ENCODE results near the gene FOSL1.

FOSL1 gene

GRCh38 chr11:65900125-65900898 lies at the start of gene FOSL1:
TSS of gene FOSL1 (minus strand) at chr11:65900388. CDS start at chr11:65900339, 49 bp downstream.
- DNase-seq, result no peak

DNA sequence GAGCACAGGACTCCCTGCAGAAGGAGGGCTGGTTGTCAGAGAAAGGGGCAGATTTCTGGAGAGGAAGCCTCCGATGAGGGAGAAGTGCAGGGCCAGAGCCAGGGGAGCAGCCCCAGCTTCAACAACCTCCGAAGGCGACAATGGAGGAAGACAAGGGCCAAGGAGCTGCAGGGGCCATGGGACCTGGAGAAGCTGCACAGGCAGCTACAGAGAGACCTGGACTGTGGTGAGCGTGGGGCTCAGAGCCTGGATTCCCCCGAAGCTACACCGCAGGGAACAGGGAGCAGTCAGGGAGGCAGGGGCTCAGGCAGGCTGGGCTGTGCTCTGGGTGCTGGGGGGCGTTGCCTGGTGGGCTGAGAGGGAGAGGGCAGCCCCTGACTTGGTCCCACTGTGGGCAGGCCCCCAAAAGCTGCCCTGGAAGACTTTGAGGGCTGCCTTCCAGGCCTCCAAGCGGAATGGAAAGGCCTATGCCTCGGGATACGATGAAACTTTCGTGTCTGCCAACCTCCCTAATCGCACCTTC lies 47.5 kb upstream of the FOSL1 start:
- no peak for DNase-seq

- DNase-seq, result no peak
Measured at GRCh38 chr11:65947133-65947532, 46.9 kb upstream of the FOSL1 start.

DNA sequence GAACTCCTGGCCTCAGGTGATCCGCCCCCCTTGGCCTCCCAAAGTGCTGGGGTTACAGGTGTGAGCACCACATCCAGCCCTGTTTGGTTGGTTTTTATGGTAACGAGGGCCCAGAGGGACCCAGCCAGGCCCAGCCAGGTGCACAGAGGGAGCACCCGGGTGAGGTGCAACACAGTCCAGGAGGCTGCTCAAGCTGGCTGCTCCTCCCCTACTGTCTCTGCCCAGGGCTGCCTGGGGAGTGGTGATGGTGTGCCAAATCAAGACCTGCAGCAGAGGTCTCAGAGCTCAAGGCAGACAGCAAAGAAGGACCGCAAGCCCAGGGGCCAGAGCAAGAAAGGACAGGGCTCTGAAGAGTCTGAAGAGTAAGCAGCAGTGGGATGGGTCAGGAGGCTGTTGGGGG lies 46.5 kb upstream of the FOSL1 start:
- no peak for DNase-seq

DNA sequence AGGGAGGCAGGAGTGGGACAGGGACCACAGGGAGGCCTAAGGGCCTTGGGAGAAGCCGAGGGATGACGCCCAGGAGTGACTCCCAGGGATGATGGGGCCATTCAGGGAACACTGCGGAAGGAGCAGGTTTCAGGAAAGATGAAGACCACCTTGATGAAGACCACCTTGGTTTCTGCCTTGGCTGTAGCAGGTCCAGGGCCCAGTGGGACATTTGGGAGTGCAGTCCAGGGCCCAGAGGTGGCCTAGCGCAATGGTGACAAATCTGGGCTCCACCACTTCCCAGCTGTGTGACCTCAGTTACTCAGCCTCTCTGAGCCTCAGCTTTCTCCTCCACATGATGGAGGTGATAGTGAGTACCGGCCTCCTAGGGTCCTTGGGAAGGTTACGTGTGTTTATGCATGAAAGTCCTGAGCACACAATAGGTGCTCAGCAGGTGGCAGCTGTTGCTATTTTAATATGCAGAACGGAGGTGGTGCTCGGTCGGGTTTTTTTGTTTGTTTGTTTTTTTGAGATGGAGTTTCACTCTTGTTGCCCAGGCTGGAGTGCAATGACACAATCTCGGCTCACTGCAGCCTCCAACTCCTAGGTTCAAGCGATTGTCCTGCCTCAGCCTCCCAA lies 45.9 kb upstream of the FOSL1 start:
- no peak for DNase-seq

- DNase-seq, result no peak
Measured at GRCh38 chr11:65945430-65945911, 45.3 kb upstream of the FOSL1 start, which contains the start of gene TSGA10IP. TSS of gene TSGA10IP (plus strand) at chr11:65945480. CDS start at chr11:65945676, 196 bp downstream.

DNA sequence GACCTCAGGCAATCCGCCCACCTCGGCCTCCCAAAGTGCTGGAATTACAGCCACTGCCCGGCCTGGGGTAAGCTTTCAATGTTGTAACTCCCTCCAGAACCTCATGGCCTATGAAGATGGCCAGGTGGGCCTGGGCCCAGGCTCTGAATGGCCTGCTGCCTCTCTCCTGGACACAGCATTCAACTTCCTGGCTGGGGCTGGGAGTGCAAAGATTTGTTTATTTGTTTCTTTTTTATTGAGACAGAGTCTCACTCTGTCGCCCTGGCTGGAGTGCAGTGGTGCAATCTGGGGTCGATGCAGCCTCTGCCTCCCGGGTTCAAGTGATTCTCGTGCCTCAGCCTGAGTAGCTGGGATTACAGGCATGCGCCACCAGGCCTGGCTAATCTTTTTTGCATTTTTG lies 44.6 kb upstream of the FOSL1 start:
- no peak for DNase-seq

DNA sequence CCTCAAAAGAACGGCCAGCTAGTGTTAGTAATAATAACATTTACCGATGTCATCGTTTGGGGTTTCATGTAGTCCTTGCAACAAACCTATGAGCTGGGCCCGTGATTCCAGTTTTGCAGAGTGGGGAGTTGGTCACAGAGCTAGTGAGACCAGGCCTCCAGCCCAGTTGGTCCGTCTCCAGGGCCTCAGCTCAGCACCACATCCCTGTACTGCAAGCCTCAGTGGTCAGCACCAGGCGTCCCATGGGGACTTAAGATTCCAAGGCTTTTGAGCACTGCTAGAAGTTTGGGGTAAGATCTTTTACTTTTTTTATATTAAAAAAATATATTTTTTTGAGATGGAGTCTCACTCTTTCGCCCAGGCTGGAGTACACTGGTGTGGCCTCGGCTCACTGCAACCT lies 44.0 kb upstream of the FOSL1 start:
- DNase-seq, result no peak

DNA sequence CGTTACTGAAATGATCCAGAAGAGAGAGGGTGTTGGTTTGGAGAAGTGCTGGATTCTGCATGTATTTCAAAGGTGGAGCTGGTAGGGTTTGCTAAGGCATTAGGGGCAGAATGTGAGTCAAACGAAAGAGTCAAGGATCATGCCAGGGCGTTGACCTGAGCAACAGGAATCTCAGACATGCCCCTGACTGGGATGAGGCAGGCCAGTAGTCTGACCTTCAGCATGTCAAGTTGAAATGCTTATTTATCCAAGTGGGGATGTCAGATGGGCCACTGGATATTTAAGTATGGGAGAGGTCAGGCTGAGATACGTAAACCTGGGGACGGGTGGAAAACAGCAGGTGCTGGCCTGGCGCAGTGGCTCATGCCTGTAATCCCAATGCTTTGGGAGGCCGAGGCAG lies 42.3 kb upstream of the FOSL1 start:
- DNase-seq, result no peak

DNA sequence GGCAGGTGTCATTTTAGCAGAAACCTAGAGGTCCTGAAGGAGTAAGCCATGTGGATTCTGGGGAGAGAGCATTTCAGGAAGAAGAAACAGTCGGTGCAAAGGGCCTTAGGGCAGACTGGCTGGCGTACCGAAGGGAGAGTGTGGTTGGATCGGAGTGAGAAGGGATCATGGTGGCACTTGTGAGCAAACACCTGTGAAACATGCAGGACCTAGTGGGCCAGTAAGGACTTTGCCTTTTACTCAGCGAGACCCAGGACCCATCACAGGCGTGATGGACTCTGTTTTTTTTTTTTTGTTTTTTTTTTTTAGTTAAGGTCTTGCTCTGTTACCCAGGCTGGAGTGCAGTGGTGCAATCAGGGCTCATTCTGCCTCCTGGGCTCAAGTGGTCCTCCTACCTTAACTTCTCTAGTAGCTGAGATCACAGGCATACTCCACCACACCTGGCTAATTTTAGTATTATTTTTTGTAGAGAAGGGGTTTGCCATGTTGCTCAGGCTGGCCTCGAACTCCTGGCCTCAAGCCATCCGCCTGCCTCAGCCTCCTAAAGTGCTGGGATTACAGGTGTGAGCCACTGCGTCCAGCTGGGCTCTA lies 41.6 kb upstream of the FOSL1 start:
- no peak for DNase-seq

DNA sequence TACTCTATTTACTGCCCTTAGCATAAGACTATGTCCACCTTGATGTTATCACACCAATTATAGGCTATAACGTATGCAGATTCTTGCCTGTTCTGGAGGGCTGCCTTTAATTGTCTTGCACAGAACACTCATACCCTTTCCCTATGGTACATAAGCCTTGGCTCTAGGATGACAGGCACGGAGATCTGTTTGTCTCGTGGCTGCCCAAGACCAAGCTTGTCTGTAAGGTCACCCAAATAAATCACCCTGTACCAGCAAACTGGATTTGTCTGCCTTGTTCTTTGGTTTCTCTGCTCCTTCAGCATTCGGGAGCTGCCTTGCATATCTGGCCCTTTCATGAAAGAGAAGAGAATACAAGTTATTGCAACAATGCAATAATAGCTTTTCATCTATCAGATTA lies 37.6 kb upstream of the FOSL1 start:
- no peak for DNase-seq

- no peak for DNase-seq
Measured at GRCh38 chr11:65934014-65934413, 33.8 kb upstream of the FOSL1 start.

DNA sequence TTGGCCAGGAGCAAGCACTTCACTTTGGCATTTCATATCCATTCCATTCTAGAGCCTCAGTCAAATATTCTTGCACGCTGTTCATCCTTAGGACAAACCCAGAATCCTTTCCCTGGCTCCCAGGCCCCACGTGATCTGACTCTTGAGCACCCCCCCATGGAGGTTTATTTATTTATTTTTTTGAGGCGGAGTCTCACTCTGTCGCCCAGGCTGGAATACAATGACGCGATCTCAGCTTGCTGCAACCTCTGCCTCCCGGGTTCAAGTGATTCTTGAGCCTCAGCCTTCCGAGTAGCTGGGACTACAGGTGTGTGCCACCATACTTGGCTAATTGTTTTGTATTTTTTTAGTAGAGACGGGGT lies 32.4 kb upstream of the FOSL1 start:
- DNase-seq, result no peak

DNA sequence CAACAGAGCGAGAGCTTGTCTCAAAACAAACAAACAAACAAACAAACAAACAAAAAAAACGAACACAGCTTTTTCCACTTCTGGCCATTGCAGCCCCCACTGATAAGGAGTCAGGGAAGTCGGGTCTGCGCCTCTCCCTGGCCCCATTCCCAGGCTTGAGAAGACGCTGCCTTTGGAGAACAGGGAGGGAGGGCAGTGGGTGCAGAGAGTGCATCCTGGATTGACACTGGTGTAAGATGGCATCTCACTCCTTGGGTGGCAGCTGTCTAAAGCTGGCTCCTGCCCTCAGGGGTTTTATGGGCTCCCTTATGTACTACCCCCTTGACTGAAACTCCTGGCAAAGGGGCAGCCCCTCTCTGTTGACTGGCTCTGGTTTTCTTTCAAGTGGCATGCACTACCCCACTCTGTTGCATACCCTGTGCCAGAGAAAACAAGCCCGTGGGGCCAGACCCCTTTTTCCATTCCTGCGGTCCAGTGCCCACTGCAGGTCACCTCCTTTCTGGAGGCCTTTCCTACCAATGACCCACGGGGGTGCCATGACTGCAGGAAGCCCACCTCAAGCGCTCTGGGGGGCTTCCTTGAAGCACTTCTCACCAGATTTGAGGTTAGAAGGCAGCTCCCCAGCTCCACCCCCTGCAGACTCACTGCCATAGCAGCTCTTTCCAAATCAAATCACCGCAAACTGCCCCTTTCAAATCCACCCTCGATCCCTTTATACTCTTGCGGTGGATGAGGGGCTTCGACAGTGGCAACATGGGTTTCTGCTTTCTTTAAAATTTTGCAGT lies 31.8 kb upstream of the FOSL1 start:
- DNase-seq, result no peak

DNA sequence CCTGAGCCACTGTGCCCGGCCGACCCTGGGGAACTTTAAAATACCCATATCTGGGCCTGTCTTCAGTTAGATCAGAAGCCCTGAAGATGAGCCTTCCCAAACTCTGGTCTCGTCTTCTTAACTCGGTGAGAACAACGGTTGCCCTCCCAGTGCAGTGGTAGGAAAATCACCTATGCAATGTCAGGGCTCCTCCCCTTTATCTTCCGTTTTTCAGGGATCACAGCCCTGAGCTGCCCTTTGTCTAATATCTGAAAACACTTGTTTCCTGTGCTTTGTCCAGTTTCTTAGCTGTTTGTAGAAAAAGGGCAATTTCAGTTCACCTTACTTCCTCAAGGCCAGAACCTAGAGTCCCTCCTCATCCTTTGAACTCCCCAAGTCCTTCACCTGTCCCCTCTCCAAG lies 28.5 kb upstream of the FOSL1 start:
- DNase-seq, result no peak

DNA sequence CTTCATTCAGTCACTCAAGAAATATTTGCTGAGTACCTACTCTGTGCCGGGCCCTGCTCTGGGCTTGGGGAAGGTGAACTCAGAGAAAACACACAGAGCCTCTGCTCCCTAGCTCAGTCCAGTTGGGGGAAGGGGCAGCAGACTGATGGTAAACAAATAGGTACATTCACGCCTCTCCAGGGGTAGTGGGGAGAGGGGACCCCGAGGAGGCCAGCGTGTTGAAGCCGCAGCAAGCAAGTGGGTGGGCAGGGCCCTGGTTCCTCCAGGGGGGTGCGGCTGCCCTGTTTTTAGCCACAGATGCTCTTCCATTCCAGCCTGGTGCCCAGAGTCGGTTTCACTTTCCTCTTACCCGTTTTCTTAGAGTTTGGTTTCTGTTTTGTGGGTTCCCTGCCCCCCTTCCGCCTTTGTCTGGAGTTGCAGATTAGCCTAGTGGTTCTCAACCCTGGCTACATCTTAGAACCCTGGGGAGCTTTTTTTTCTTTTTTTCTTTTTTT lies 27.8 kb upstream of the FOSL1 start:
- DNase-seq, result no peak

DNA sequence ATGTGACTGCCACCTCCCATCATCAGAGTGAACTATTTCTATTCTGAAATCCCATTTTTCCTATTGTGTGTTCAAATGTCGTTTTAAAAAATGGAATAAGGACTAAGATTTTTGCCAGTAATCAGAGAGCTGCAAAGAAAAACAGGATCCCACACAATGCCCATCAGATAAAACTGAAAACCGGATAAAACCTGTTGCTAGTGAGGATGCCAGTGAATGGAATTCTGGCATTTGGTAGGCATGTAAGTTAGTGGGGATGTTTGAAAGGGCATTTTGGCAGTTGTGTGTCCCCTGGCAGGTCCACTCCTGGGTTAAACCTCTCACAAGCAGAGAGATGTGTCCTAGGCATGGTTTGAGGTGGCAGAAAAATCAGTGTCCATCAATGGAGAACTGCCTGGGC lies 25.2 kb upstream of the FOSL1 start:
- no peak for DNase-seq

DNA sequence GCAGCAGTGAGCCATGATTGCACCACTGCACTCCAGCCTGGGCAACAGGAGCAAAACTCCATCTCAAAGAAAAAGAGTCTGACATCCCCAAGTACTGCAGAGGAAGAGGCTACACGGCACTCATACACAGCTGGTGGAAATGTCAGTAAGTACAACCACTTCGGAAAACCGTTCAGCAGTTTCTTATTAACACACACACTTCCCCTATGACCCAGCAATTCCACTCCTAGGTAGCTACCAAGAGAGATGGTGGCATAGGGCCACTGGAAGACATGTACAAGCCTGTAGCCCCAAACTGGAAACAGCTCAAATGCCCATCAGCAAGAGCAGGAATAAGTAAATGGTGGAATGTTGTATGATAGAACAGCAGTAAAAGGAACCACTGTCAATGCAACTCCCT lies 22.4 kb upstream of the FOSL1 start:
- no peak for DNase-seq

GRCh38 chr11:65921876-65922275 lies 21.7 kb upstream of the FOSL1 start:
- DNase-seq, result no peak

DNA sequence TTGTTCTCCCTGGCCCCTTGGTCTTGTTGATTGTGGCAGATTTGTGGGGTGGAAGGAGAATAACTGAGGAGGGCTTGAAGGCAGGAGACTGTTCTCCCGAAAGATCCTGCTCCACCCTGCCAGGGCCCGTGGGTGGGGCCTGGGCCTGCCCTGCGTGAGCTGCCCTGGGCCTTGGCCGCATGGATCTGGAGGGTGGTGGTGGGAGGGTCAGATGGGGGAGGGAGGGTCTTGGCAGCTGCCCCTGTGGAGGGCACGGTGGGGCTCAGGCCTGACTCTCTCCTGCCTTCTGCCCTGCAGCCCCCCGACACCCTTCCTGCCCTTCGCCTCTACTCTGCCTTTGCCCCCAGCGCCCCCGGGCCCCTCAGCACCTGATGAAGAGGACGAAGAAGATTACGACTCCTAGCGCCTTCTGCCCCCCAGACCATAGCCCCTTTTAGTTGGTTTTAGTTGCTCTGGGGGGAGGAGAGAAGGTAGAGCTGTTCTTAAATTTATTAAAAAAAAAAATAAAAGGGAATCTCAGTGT lies 20.9 kb upstream of the FOSL1 start:
- DNase-seq, result no peak

DNA sequence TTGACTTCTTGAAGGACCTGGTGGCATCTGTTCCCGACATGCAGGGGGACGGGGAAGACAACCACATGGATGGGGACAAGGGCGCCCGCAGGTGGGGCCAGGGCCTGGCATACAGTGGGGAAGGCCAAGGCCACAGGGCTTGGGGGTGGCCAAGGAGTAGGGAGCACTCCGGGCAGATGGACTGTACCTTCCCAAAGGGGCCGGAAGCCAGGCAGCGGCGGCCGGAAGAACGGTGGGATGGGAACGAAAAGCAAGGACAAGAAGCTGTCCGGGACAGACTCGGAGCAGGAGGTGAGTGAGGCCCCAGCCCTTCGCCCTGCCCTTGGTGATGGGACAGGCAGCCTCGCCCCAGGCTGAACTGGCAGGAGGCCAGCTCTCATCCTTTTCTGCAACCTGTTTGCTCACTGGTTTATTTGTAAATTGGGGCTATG lies 20.2 kb upstream of the FOSL1 start:
- DNase-seq, result no peak

DNA sequence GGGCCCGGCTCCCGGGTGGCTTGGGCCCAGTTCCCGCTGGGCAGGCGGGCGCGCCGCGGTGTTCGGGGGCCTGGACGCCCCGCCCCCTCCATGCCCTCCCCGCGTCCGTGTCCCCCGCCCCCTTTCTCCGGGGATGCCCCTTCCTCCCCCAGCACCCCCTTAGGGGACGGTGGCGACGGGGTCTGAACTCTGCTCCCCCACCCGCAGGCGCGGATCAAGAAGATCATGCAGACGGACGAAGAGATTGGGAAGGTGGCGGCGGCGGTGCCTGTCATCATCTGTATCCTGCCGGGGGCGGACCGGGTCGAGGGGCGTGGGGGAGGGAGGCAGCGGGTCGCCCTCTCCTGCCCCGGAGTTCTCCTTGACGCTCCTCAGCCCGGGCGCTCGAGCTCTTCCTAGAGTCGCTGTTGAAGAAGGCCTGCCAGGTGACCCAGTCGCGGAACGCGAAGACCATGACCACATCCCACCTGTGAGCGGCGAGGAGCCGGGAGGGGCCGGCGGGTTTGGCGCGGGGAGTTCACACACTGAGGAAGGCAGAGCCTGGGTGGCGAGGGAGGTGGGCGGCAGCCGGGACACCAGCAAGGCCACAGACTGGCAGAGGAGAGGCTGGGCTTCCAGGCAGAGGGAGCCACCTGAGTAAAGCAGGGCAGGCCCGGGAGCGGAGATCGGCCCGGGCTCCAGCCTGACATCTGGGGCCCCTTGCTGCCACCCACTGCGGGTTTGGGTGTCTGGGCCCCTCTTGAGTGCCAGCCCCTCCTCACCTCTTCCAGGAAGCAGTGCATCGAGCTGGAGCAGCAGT lies 19.6 kb upstream of the FOSL1 start:
- DNase-seq, result no peak

All from NCI-H2029 treated with DMSO at 0.1 percent for 48 hours (cell line).